AML-193 (cell line): ENCODE results near the gene OVAAL.

ENCODE experiments used
- DNase-seq, 2 experiments: peaks; one replicate each; lab custom pipeline; 2025; lab: John Stamatoyannopoulos, UW

The OVAAL gene

DNA sequence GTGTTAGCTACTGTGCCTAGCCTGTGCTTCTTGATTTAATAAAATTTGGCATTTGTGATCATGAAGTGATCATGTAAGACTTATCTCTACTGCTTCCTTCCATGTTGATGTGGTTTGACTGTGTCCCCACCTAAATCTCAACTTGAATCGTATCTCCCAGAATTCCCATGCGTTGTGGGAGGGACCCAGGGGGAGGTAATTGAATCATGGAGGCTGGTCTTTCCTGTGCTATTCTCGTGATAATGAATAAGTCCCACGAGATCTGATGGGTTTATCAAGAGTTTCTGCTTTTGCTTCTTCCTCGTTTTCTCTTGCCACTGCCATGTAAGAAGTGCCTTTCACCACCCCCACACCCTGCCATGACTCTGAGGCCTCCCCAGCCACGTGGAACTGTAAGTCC is at the start of gene OVAAL:
TSS of gene OVAAL (plus strand) at position 301 of the 400 bp plus-strand sequence.
- no peak for DNase-seq

DNA sequence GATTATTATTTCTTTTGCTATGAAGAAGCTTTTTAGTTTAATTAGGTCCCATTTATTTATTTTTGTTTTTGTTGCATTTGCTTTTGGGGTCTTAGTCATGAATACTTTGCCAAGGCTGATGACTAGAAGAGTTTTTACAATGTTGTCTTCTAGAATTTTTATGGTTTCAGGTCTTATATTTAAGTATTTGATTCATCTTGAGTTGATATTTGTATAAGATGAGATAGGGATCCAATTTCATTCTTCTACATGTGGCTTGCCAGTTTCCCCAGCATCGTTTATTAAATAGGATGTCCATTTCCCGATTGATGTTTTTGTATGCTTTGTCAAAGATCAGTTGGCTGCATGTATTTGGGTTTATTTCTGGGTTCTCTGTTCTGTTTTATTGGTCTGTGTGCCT is 47.9 kb upstream of the OVAAL start:
- no peak for DNase-seq

DNA sequence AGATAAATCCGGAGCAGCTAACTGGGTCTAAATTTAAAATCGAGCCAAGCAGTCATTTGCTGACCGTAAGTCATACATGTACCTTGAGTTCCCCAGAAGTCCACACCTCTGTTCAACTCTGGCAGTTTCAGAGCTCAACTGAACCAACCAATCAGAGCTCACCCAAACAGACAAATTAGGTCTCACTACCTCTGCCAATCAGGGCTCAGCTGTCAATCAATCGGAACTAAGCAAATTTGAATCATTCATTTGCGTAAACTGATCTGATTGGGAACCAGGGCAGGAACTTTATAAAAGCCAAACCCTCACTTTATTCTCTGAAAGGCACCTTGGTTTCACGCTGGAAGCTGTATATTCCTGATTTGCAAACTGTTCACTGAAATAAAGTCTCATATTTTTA is 45.2 kb upstream of the OVAAL start:
- DNase-seq = no peak

DNA sequence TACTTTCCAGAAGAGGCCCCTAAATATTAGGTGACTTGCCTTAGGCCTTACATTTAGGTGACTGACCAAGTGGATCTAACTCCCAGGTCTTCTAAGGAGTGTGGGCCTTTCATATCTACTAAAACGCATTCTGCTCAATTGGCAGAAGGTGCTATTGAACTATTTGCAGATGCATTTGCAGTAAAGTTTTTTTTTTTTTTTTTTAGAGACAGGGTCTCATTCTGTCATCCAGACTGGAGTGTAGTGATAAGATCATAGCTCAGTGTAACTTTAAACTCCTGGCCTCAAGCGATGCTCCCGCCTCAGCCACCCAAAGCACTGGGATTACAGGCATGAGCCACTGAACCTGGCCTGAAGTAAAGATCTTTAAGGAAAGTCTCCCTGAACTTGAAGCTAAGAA is 43.4 kb upstream of the OVAAL start:
- DNase-seq = no peak

DNA sequence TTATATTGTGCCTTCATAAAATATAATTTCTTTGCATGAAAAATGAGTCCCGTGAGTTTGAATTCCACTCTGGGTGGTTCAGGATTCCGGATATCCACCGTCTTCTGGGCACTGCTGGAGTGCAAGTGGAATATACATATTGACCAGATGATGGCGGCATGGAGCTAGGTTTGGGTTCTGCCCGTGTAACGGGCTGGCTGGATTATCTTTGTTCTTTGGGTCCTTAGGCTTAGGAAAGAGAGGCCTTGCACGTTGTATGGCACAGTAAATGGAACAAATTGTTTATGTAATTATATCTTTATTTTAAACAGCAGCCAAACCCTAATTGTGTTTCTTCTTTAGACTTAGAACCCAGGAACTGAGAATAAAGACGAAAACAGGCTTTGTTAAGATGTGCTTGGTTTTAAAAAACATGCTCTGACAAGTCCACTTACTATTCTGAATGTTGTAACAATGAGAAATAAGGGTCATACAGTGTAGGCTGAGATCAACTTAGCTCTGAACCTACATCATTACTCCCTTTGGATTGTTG is 42.8 kb upstream of the OVAAL start:
- DNase-seq = peak; percentile 71 to 74

DNA sequence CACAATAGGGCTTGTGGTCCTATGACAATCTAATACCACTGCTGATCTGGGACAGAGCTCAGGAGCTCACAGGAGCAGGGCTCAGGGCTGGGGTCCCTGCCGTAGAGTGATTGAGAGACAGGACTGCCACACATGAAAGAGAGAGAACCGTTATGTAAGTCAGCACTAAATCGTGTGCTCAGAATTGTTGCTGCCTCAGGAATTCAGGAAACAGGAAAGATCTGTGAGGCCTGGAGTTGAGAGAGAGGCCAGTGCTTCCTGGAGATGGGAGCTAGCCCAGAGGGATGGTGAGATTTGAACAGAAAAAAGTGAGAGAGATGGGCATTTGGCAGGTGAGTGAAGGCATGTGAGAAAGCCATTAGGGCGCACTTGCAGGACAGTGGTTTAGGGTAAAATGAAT is 38.9 kb upstream of the OVAAL start:
- no peak for DNase-seq

DNA sequence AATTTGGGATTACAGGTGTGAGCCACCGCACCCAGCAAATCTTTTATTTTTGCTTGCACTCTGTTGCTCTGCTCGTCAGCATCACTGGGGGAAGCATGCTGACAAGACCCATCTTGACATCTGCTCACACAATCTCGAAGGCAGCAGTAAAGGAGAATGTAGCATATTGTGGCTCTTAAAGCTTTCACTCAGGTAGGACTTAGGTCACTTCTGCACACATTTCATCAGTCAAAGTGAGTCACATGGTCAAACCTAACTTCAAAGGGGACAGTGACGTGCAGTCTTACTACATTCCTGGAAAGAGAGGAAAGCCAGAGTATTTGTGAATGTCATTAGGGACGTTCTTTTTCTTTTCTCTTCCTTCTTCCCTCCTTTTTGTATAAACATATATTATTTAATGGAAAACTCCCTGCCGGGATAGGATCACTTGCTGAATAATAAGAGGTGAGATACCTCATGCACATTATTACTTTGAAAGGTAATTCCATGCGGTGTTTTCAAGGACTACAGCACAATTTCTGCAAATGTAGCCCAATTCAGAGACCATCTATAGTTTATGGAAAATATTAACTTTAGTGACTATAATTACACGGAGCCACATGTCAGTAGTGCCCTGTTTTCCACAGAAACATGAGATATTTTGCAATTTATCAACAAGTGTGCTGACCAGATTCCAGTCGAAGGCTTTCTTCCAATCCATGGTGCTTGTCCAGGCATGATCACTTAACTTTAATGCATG is 37.1 kb upstream of the OVAAL start:
- no peak for DNase-seq

DNA sequence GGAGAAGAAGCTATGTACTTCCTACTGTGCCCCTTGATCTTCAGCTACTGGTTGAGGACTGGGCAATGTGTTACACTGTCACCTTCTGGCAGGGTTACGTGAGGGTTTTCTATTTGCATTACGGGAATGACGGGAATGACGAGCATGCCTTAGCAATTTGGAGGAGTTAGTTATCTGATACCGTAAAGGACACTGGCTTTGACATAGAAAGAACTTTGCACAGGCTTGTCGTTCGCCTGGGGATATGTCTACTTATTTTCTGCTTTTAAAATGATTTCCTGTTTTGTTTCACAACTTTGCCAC is 36.6 kb upstream of the OVAAL start:
- DNase-seq = no peak

DNA sequence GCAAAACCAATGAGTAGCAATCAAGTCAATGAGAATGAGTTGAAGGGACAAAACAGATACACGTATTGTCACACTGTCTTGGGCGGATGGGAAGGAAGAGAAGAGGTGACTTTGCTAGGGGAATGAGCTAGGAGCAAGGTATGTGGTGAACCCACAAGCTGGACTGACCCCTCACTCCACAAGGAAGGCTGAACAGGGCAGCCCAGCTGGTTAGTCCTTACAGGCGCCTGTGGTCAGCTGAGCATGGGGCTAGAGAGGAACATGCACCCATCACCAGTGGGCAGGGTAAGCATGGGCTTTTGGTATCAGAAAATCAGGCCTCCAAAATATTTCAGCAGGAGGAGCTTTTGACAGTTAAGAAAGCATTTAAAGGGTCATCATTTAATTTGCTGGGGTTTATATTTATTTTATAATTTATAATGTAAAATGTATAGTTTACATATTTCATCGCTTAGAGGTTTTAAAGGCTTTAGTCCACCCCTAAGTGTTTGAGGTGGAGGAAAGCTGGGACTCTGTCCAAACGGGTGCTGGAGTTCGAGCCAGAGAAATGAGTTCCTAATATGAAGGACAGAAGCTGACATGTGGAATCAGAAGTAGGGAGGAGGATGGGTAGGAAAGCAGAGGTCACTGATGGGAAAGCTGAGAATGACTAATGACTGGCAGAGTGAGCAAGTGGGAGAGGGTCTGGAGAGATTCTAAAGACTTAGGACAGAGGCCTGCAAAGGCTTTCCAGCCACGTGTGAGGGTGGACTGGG is 34.4 kb upstream of the OVAAL start:
- no peak for DNase-seq

DNA sequence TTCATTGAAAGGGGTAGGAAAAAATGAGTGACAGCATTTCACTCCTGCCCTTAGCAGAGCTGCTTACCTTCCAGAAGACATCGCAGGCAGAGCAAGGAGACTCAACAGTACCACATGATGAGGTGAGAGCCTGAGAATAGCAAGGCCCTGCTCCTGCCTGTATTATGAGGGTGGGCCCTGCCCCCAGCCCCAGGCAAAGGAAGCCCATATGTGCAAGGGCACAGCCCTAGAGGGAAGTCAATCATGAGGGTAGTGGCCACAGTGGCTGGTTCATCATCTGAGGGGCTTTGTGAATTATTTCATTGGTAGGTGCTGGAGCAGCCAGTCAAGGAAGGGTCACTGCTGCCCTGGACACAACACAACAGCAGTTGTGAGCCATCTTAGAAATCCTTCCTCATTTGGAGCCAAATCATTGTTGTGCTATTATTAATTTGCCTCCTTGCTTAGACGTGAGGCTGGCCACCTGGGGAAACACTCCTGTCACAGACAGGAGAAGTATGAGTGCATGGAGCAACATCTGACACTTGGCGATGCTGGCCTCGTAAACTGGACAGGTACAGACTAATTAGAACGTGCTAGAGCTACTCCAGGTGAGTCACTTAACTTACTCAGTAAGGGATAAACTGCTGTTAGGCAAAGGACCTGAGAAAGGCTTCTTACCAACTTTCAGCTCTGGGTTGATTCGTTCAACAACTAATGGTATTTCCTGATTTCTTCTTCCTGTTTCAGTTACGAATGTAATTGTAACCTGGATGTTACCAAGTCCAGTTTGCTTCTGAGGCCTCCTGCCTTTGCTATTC is 33.6 kb upstream of the OVAAL start:
- DNase-seq = no peak

DNA sequence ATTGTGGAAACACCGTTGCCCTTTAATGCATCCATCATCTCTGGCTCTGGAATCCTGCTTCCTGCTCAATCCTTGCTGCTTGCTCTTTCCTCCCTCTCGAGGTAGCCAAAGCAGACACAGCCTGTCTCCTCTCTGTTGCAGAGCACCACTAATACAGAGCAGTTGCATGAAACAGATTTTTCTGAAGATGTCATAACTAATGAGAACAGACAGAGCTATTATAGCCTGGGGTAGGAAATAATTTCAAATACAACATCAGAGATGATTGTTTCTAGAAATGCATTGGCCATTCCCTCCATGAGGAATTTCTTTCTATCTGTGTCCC is 33.1 kb upstream of the OVAAL start:
- DNase-seq = no peak

DNA sequence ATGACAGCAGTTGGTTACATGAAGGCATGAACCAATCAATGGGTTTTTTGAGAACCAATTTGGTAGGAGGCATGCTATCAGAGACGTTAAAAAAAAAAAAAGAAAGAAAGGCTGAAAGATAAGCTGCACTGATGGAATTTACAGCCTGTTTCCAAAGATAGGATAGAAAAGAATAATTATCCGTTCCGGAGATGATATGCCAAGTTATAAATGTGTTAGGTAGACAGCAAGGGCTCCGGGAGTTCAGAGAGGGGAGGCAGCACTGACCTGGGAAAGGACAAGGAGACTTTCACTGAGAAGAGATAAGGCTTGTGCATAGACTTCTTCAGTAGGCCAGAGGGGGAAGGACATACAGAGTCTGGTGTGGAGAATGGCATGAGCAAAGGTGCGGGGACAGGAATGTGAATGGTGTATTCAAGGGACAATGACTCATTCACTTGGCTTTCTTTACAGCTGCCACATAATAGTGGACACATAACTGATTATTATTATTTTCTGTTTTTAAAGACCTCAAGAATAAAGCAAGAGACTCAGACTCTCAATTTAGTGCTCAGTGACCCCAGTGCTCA is 31.6 kb upstream of the OVAAL start:
- no peak for DNase-seq

DNA sequence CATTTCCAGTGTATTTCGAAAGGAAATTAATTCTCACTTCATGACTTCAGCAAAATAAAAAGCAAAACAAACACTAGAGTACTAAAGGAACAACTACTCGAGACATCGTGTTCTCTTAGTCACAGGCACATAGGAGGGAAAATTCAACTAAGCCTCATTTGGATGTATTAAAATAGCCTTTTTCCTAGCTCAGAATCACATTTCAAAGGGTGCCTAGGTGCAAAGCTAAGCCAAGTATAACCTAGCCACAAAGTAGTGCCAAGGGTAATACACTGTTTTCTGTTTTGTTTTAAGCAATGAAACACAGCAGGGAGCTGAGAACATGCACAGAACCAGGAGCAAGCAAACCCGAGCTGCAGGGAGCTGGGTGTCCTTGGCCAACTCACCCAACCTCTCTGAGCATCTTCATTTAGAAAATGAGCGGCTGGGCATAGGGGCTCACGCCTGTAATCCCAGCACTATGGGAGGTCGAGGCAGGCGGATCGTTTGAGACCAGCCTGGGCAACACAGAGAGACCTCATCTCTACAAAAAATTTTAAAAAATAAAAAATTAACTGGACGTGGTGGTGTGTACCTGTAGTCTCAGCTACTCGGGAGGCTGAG is 29.8 kb upstream of the OVAAL start:
- no peak for DNase-seq

DNA sequence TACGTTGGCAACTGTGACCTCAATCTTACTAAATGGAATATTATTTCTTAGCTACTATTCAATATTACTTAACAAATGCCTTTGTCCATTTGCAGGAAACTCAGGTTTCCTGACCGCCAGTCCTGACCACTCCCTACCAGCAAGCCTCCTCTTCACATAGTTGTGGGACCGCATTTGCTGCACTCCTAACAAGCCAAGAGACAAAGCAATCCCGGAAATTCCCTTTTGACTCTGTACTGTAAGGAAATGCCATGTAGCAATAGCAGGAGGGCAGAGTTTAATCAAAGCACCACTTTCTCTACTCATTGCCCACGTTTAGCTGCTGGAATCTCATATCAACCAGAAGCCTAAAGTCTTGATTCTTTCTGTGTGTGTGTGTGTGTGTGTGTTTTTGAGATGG is 28.3 kb upstream of the OVAAL start:
- DNase-seq = no peak

DNA sequence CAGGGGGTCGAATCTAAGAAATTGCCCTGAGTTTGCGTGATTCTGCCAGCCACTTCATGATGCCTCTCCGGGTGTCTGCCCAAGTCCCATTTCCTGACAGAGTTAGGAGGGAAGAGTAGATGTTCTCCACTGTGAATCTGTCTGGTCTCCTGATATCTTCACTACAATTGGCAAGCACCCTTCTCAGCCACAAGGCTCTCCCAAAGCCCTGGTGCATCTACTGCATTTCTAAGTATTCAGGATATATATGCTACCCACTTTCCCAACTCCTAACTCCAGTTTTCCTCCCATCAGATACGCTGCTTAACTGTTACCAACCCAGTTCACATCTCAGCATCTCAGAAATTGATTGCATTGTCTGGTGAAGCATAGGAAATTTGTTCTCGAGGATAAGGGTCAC is 25.9 kb upstream of the OVAAL start:
- DNase-seq = no peak

DNA sequence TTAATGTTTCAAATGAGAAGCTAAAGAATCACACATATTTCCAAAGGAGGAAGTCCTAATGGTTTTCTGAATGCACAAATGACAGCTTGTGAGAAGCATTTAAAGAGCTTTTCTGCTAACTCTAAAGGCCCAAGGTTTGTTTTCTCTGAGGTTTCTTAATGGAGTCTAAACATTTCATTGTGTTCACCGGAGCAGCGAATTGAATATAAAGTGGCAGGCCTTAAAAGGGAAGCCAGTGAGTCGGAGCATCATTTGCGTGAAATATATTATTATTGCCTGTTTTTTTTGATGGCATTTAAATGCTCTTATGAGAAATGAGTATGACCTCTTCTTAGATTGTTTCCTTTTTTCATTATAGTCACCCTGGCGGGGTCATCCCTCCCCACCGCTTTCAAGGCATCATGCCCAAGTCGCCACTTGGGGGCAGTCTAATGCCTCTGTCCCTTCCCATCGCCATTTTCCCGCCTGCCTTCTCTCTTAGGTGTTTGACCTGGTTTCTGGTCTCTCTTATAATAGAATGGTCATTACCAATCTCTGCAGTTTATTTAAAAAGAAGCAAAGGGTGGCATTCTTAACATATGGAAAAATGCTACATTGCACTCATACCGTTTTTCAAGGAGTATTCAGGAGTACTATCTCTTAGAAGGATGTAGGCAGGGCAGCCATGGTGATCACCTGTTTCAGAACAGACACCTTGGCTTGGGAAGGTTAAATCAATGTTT is 25.3 kb upstream of the OVAAL start:
- peak; percentile 57 to 63 for DNase-seq

DNA sequence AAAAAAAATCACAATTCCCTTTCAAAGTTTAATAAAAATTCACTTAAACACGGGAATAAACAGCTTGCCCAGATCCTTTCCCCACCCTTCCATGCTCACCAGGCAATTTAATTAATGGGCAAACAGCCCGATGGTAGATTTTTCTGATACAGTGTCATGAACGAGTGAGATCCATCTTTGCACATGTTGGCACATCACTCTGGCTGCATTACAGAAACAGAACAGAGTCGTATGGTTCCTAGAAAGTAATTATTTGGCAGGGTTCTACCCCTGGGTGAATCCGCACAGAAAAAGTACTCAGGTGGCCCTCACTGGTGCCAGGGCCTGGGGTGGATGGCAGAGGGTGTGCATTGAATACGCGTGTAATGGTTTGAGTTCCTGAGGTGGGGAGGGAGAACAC is 24.6 kb upstream of the OVAAL start:
- DNase-seq = no peak

DNA sequence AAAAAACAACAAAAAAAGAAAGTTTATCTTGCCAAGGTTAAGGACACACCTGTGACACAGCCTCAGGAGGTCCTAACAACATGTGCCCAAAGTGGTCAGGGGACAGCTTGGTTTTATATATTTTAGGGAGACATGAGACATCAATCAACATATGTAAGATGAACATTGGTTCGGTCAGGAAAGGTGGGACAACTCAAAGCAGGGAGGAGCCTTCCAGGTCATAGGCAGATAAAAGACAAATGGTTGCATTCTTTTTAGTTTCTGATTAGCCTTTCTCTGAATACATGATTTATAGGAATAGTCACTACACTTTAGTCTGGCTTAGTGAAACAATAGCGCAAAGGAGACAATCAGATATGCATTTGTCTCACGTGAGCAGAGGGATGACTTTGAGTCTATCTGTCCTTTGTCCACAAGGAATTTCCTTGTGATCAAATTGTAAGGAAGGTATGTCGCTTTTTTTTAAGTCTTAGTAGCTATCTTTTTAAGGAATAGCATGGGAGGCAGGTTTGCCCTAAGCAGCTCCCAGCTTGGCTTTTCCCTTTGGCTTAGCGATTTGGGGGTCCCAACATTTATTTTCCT is 23.3 kb upstream of the OVAAL start:
- no peak for DNase-seq

DNA sequence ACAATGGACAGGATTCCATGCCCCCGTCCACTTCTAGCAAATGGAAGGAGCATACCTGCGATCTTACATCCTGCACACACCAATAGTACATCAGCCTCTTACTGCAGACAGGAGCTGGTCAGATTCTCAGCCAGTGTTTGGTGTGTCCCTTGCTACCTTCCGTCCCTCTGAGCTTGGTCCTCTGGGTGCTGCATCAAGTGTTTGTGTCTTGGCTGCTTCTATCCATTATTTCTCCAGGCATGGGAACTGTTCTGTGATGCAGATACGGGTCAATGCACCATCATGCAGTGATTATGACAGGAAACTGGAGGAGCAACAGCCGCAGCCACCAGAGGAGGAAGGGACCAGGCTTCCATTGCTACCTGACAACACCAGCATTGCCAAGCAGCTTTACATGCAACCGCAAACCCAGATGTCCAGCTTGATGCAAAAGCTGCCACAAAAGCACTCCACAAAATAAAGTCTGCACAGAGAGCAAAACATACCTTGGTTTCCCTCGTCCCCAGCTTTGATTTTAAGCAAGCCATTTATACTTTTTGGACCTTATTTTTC is 21.9 kb upstream of the OVAAL start:
- no peak for DNase-seq

DNA sequence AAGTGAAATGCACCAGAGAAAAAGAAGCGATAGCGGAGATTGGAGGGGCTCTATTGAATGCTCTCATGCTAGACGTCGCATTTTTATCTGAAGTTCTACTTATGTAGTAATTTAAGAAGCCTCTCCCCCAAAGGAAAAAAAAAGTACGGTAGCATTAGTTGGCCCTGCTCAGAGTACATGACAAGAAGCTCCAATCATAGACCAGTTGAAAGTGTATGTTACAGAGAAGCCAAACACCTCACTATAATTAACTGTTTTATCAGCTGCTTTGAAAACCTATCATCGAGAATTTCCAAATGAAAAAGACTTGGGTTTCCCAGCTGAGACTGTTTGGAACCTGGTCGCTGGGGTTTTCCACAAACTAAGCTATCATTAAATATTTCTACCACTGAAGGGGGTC is 19.6 kb upstream of the OVAAL start:
- no peak for DNase-seq
